ENCODE data around the gene CDYL2. TPM values are rescaled to one million over a fixed set of nuclear protein-coding genes. Genes with fewer than 3 reads are reported as not detected.

CDYL2 gene
- total RNA-seq, 1 donor from 2014 or later: 4.5 TPM

- TF ChIP-seq, protein P1, sequence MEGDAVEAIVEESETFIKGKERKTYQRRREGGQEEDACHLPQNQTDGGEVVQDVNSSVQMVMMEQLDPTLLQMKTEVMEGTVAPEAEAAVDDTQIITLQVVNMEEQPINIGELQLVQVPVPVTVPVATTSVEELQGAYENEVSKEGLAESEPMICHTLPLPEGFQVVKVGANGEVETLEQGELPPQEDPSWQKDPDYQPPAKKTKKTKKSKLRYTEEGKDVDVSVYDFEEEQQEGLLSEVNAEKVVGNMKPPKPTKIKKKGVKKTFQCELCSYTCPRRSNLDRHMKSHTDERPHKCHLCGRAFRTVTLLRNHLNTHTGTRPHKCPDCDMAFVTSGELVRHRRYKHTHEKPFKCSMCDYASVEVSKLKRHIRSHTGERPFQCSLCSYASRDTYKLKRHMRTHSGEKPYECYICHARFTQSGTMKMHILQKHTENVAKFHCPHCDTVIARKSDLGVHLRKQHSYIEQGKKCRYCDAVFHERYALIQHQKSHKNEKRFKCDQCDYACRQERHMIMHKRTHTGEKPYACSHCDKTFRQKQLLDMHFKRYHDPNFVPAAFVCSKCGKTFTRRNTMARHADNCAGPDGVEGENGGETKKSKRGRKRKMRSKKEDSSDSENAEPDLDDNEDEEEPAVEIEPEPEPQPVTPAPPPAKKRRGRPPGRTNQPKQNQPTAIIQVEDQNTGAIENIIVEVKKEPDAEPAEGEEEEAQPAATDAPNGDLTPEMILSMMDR (conservative IDR thresholded peaks at IDR 0.05): no peak
- Mint-ChIP-seq H3K36me3 (ENCODE audit: low read depth) (no peaks in the 10 kb centered on the region), H3K27ac (ENCODE audit: unreplicated experiment) (no peak overlapping the region), H3K9me3 (no peaks in the 10 kb centered on the region), H3K4me3 (no peak overlapping the region), H3K4me1 (no peaks in the 10 kb centered on the region), H3K27me3 (ENCODE audit: low read depth) (peaks cover 45% of the 10 kb centered on the region)
- DNase-seq (ENCODE audit: low read depth, low spot score): no peak
Observed at GRCh38 chr16:80691111-80691741, 113.2 kb downstream of the CDYL2 start.

- no peak overlapping the region for H3K27ac Mint-ChIP-seq (ENCODE audit: unreplicated experiment)
- H3K9me3 Mint-ChIP-seq: no peaks in the 10 kb centered on the region
- peaks cover 35% of the 10 kb centered on the region for H3K27me3 Mint-ChIP-seq (ENCODE audit: low read depth)
- TF ChIP-seq, protein P1 (conservative IDR thresholded peaks at IDR 0.05): no peak
- H3K4me3 Mint-ChIP-seq: no peak overlapping the region
- no peak for DNase-seq (ENCODE audit: low read depth, low spot score)
- H3K4me1 Mint-ChIP-seq: no peaks in the 10 kb centered on the region
- no peaks in the 10 kb centered on the region for H3K36me3 Mint-ChIP-seq (ENCODE audit: low read depth)
Observed at GRCh38 chr16:80689487-80689886, 114.9 kb downstream of the CDYL2 start.

GRCh38 chr16:80687606-80688005, 116.8 kb downstream of the CDYL2 start:
- Mint-ChIP-seq H3K4me1 (no peaks in the 10 kb centered on the region), H3K36me3 (ENCODE audit: low read depth) (no peaks in the 10 kb centered on the region), H3K27ac (ENCODE audit: unreplicated experiment) (no peak overlapping the region), H3K27me3 (ENCODE audit: low read depth) (peaks cover 27% of the 10 kb centered on the region), H3K4me3 (no peak overlapping the region), H3K9me3 (no peaks in the 10 kb centered on the region)
- TF ChIP-seq, protein P1 (conservative IDR thresholded peaks at IDR 0.05): no peak
- DNase-seq (ENCODE audit: low read depth, low spot score): no peak

DNA sequence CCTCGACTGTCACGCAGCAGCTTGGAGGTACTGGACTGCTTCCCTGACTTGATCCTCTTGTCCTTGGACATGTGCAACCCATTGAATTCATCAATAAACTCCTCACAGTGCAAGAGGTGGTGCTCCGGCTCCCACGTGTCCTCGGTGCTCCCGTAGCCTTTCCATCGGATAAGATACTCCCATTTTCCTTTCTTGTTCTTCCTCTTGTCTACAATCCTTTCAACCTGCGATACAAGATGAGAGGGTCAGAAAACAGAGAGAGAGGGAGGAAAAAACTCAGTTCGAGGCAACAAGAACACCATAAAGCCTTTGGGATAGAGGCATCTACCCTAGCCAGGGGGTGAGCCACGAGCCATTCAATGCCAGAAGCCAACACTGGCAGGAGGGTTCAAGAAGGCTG, 119.5 kb downstream of the CDYL2 start:
- no peak overlapping the region for H3K4me3 Mint-ChIP-seq
- H3K36me3 Mint-ChIP-seq (ENCODE audit: low read depth): peaks cover 3% of the 10 kb centered on the region
- no peaks in the 10 kb centered on the region for H3K9me3 Mint-ChIP-seq
- TF ChIP-seq, protein P1 (conservative IDR thresholded peaks at IDR 0.05): no peak
- no peak for DNase-seq (ENCODE audit: low read depth, low spot score)
- H3K27ac Mint-ChIP-seq (ENCODE audit: unreplicated experiment): no peak overlapping the region
- peaks cover 10% of the 10 kb centered on the region for H3K27me3 Mint-ChIP-seq (ENCODE audit: low read depth)
- no peaks in the 10 kb centered on the region for H3K4me1 Mint-ChIP-seq

DNA sequence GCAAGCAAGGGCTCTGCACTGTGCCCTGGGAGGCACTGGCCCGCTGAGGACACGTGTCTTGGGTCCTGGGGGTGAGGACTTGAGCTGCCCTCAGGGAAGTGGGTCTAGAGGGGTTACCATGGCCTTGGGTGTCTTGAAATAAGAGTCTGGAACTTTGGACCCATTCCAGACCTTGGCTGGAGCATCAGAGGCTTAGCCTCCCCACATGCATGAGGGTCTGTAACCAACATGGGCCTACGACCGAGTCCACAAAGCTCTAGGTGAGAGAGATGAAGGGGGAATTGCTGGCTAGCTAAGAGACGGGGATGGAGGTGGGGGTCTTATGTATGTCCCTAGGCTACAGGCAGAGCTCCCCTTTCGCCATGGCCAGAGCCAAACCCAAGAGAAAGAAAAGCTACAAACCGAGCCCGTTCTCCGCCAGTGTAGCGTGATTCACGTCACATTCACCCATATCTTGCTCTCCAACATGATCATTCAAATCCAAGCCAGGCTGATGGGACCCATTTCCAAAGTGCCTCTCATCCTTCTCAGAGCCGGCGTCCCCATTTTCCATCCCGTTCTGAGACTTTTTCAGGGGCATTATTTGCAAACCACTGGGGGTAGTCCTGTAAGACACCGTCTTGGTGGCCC, 120.1 kb downstream of the CDYL2 start:
- Mint-ChIP-seq H3K4me3 (no peak overlapping the region), H3K27ac (ENCODE audit: unreplicated experiment) (no peak overlapping the region), H3K36me3 (ENCODE audit: low read depth) (peaks cover 6% of the 10 kb centered on the region)

More for the DNA sequence above, 120.1 kb downstream of the CDYL2 start:
- H3K27me3 Mint-ChIP-seq (ENCODE audit: low read depth): peaks cover 10% of the 10 kb centered on the region
- H3K4me1 Mint-ChIP-seq: no peaks in the 10 kb centered on the region
- no peaks in the 10 kb centered on the region for H3K9me3 Mint-ChIP-seq
- TF ChIP-seq, protein P1 (conservative IDR thresholded peaks at IDR 0.05): no peak
- no peak for DNase-seq (ENCODE audit: low read depth, low spot score)

All from neural crest cell (in vitro differentiated cells).